ENCODE results near the gene TMUB2. TPM values are rescaled to one million over a fixed set of nuclear protein-coding genes. Genes with fewer than 3 reads are reported as not detected.

The TMUB2 gene
- polyA plus RNA-seq, 1 experiment: 64.0 TPM

DNA sequence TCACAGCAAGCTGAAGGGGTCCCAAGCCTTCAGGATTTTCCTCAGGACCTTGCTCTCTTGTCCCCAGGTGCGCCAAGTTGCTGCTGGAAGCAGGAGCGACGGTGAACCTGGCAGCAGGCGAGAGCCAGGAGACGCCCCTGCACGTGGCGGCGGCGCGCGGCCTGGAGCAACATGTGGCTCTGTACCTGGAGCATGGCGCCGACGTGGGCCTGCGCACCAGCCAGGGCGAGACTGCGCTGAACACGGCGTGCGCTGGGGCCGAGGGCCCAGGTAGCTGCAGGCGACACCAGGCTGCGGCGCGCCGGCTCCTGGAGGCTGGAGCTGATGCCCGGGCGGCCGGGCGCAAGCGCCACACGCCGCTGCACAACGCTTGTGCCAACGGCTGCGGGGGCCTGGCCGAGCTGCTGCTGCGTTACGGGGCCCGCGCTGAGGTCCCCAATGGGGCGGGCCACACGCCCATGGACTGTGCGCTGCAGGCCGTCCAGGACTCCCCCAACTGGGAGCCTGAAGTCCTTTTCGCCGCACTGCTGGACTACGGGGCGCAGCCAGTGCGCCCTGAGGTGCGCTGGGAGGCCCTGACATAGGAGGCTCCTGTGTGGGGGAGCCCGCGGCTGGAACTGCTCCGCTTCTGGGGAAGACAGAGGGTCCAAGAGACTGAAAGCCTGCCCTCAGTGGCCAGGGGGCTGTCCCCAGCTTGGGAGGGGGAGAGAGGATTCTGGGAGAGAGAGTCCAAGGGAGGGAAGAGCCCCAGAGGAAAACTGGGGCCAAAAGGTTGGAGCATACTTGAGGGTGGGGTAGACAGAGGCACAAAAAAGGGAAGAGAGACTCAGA lies 9.9 kb upstream of the TMUB2 start:
- peaks cover 9% of the 10 kb centered on the region for H3K36me3 ChIP-seq (ENCODE audit: control insufficient read depth, insufficient read depth, low read length)
- ChIA-PET CTCF (interaction anchor here (0.6 to 0.7 kb wide), 2 partner anchors 8 to 198 kb away, joined by 3 to 4 read pairs; no protein-coding TSS in a partner anchor), POLR2A (no interaction called here)
- DNase-seq (ENCODE audit: low read depth): no peak
- no peak overlapping the region for H3K4me3 ChIP-seq (ENCODE audit: low read depth, low read length)
- TF ChIP-seq, protein P1, sequence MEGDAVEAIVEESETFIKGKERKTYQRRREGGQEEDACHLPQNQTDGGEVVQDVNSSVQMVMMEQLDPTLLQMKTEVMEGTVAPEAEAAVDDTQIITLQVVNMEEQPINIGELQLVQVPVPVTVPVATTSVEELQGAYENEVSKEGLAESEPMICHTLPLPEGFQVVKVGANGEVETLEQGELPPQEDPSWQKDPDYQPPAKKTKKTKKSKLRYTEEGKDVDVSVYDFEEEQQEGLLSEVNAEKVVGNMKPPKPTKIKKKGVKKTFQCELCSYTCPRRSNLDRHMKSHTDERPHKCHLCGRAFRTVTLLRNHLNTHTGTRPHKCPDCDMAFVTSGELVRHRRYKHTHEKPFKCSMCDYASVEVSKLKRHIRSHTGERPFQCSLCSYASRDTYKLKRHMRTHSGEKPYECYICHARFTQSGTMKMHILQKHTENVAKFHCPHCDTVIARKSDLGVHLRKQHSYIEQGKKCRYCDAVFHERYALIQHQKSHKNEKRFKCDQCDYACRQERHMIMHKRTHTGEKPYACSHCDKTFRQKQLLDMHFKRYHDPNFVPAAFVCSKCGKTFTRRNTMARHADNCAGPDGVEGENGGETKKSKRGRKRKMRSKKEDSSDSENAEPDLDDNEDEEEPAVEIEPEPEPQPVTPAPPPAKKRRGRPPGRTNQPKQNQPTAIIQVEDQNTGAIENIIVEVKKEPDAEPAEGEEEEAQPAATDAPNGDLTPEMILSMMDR (IDR thresholded peaks at IDR 0.05; ENCODE audit: insufficient read depth, low read depth, low read length): no peak
- H3K27me3 ChIP-seq (ENCODE audit: control insufficient read depth, insufficient read depth, low read length): no peaks in the 10 kb centered on the region

DNA sequence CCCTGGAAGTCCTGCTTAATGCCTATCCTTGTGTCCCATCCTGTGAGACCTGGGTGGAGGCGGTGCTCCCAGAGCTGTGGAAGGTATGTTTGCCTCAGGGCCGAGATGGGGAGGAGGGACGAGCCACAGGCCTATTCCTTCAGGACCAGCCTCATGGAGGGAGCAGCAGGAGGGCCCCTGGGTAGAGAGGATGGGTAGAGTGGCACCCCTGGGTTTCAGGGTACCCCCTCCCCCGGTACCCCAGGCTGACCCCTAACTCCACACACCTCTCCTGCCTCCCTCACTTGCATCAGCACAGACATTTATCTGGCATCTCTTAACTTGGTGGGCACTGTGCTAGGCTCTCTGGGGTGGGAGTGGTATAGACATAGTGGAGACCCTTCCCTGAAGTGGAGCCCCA lies 9.1 kb upstream of the TMUB2 start:
- Histone ChIP-seq H3K36me3 (ENCODE audit: control insufficient read depth, insufficient read depth, low read length) (peaks cover 9% of the 10 kb centered on the region), H3K27me3 (ENCODE audit: control insufficient read depth, insufficient read depth, low read length) (no peaks in the 10 kb centered on the region), H3K4me3 (ENCODE audit: low read depth, low read length) (no peak overlapping the region)
- TF ChIP-seq, protein P1 (IDR thresholded peaks at IDR 0.05; ENCODE audit: insufficient read depth, low read depth, low read length): no peak
- CTCF ChIA-PET: no interaction called here
- no peak for DNase-seq (ENCODE audit: low read depth)
- POLR2A ChIA-PET: no interaction called here

DNA sequence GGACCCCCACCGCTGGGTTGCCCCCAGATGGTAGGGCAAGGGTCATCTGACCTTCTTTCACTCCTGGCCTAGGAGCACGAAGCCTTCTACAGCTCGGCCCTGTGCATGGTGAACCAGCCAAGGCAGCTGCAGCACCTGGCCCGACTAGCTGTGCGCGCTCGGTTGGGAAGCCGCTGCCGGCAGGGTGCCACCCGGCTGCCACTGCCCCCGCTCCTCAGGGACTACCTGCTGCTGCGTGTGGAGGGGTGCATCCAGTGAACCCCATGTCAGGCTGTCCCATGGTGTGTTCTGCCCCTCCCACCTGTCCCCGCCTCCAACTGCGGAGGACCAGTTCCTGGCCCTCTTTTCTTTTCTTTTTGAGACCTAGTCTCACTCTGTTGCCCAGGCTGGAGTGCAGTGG lies 8.6 kb upstream of the TMUB2 start:
- no peak for DNase-seq (ENCODE audit: low read depth)
- Histone ChIP-seq H3K4me3 (ENCODE audit: low read depth, low read length) (no peak overlapping the region), H3K36me3 (ENCODE audit: control insufficient read depth, insufficient read depth, low read length) (peaks cover 9% of the 10 kb centered on the region), H3K27me3 (ENCODE audit: control insufficient read depth, insufficient read depth, low read length) (no peaks in the 10 kb centered on the region)
- ChIA-PET POLR2A (no interaction called here), CTCF (no interaction called here)
- TF ChIP-seq, protein P1 (IDR thresholded peaks at IDR 0.05; ENCODE audit: insufficient read depth, low read depth, low read length): no peak

DNA sequence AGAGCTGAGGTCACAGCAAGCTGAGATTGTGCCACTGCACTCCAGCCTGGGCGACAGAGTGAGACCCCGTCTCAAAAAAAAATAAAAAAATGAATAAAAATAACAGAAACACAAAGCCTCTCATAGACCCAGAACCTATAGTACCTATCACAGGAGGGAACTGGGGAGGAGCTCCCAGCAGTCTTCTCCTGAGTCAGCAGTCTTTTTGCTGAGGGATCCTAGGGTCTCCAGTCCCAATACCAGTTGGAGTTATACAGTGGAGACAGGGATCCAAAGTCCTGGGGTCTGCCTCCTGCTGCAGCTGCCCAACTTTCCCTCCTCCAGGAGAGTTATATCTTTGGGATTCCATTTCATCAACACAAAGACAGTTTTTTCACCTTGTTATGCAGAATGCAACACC lies 3.7 kb upstream of the TMUB2 start:
- H3K36me3 ChIP-seq (ENCODE audit: control insufficient read depth, insufficient read depth, low read length): peaks cover 3% of the 10 kb centered on the region
- no peak for DNase-seq (ENCODE audit: low read depth)
- no peaks in the 10 kb centered on the region for H3K27me3 ChIP-seq (ENCODE audit: control insufficient read depth, insufficient read depth, low read length)
- H3K4me3 ChIP-seq (ENCODE audit: low read depth, low read length): no peak overlapping the region
- TF ChIP-seq, protein P1 (IDR thresholded peaks at IDR 0.05; ENCODE audit: insufficient read depth, low read depth, low read length): no peak
- CTCF ChIA-PET: interaction anchor here (0.7 kb wide), 1 partner anchor 14 kb away, joined by 3 read pairs; no protein-coding TSS in a partner anchor
- POLR2A ChIA-PET: no interaction called here

DNA sequence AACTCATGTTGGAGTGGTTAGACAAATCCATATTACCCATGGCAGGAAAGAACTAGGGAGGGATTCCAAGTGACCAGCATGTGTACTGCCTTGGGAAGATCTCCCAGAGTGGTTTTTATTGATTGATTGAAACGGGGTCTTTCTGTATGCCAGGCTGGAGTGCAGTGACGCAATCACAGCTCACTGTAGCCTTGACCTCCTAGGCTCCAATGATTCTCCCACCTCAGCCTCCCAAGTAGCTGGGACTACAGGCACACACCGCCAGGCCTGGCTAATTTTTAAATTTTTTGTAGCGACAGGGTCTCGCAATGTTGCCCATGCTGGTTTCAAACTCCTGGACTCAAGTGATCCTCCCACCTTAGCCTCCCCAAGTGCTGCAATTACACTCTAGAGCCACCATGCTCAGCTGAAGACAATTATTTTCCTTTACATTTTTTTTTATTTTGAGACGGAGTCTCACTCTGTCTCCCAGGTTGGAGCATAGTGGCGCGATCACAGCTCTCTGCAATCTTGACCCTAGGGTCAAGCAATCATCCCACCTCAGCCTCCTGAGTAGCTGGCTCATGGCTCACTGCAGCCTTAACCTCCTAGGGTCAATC lies 2.5 kb upstream of the TMUB2 start:
- Histone ChIP-seq H3K36me3 (ENCODE audit: control insufficient read depth, insufficient read depth, low read length) (peaks cover 7% of the 10 kb centered on the region), H3K27me3 (ENCODE audit: control insufficient read depth, insufficient read depth, low read length) (no peaks in the 10 kb centered on the region), H3K4me3 (ENCODE audit: low read depth, low read length) (no peak overlapping the region)
- TF ChIP-seq, protein P1 (IDR thresholded peaks at IDR 0.05; ENCODE audit: insufficient read depth, low read depth, low read length): no peak
- no peak for DNase-seq (ENCODE audit: low read depth)
- ChIA-PET CTCF (interaction anchor here (1.0 kb wide), 2 partner anchors 13 to 38 kb away, joined by 3 to 4 read pairs; no protein-coding TSS in a partner anchor), POLR2A (interaction anchor here (0.5 kb wide), 1 partner anchor 15 kb away, joined by 9 read pairs; no protein-coding TSS in a partner anchor)

All from BJ (cell line).